Progenitor cell of endocrine pancreas (in vitro differentiated cells): Measurements from ENCODE around the gene PHF23. TPM values are rescaled to one million over a fixed set of nuclear protein-coding genes. Genes with fewer than 3 reads are reported as not detected.

Experiments
- DNase-seq: peaks from one replicate; pipeline ENCODE4 v3.0.0; 2021; ENCODE audit warnings: low spot score; ENCODE audit not compliant: unreplicated experiment
- H3K27ac Mint-ChIP-seq: 2 replicates; pipeline ENCODE4 v1.8.0; 2021; ENCODE audit warnings: mild to moderate bottlenecking, moderate library complexity, mixed read lengths
- H3K27me3 Mint-ChIP-seq: 2 replicates; pipeline ENCODE4 v1.8.0; 2021; ENCODE audit warnings: mixed read lengths
- H3K36me3 Mint-ChIP-seq: 2 replicates; pipeline ENCODE4 v1.8.0; 2022; ENCODE audit warnings: mixed read lengths; ENCODE audit not compliant: insufficient read depth
- H3K4me1 Mint-ChIP-seq: 2 replicates; pipeline ENCODE4 v1.8.0; 2021; ENCODE audit warnings: low read depth, mixed read lengths
- H3K4me3 Mint-ChIP-seq: 2 replicates; pipeline ENCODE4 v1.8.0; 2021; ENCODE audit warnings: low read depth, mild to moderate bottlenecking, moderate library complexity, mixed read lengths
- H3K9me3 Mint-ChIP-seq: 2 replicates; pipeline ENCODE4 v1.8.0; 2021; ENCODE audit warnings: low read depth, mixed read lengths
- total RNA-seq: library from RNA; stranded (reverse); gene quantifications from 2 replicates; pipeline ENCODE4 v1.2.1, GENCODE V29; 2021
- TF ChIP-seq, protein P1 (sequence below): fragments of 200-600 bp; sonication (generic); IDR thresholded peaks from one replicate; pipeline ENCODE4 v1.5.0; 2021; ENCODE audit warnings: antibody characterized with exemption, mild to moderate bottlenecking; ENCODE audit not compliant: unreplicated experiment

The PHF23 gene
- total RNA-seq, 1 donor from 2014 or later, result 73.7 TPM

DNA sequence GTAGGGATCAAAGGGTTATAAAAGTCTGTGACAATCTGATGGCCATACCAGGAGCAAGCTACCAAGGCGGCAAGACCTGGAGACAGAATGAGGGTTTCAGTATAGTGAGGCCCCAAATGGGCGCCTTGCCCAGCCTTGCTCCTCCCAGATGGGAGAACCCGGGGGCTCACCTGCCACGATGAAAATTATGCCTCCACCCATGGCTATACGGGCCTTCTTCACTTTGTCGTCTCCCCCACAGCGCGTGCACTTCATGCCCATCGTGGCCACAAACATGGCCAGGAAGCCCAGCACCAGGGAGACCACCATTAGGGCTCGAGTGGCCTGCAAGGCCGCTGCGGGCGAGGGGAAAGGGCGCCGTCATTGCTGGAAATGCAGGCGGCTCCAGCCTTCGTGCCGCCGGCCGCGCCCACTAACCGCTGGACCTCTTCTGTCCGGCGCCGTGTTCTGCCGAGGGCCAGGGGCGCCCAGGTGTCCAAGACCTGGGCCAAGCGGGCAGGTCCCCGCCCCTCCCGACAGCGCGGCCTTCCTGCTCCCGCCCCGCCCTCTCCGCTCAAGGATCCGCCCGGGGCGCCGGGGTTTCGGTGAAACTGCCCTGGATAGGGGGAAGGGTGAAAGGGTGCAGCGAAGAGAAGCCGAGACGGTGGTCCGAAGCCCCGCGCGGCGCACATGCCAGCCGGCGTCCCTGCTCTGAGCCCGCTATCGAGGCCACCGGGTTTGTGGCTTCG lies 21.6 kb upstream of the PHF23 start:
- peak; percentile 62 for DNase-seq
- H3K27ac Mint-ChIP-seq, result peak overlapping the region; percentile 97
- peak overlapping the region; percentile 99 for H3K4me3 Mint-ChIP-seq

DNA sequence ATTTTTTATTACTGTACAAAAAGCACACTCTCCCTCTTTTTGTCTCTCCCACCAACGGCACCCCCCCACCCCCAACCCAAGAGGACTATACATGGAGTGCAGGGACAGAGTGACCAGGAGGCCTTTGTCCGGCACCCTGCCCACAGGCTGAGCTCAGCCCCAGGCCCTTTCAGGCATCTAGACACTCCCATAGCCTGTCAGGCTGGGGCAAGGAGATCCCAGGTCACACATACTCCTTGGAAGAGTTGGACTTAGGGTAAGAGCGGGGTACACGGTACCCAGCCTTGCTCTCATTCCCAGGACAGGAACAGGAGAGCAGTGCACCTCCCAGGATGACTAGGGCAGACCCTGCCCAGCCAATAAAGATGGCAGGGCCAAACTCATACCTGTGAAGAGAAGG lies 20.9 kb upstream of the PHF23 start:
- no peaks in the 10 kb centered on the region for H3K27me3 Mint-ChIP-seq
- no peak for DNase-seq
- TF ChIP-seq, protein P1, sequence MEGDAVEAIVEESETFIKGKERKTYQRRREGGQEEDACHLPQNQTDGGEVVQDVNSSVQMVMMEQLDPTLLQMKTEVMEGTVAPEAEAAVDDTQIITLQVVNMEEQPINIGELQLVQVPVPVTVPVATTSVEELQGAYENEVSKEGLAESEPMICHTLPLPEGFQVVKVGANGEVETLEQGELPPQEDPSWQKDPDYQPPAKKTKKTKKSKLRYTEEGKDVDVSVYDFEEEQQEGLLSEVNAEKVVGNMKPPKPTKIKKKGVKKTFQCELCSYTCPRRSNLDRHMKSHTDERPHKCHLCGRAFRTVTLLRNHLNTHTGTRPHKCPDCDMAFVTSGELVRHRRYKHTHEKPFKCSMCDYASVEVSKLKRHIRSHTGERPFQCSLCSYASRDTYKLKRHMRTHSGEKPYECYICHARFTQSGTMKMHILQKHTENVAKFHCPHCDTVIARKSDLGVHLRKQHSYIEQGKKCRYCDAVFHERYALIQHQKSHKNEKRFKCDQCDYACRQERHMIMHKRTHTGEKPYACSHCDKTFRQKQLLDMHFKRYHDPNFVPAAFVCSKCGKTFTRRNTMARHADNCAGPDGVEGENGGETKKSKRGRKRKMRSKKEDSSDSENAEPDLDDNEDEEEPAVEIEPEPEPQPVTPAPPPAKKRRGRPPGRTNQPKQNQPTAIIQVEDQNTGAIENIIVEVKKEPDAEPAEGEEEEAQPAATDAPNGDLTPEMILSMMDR, result no peak
- H3K4me3 Mint-ChIP-seq, result peak overlapping the region; percentile 99
- H3K27ac Mint-ChIP-seq, result peak overlapping the region; percentile 85
- peaks cover 9% of the 10 kb centered on the region for H3K36me3 Mint-ChIP-seq
- no peaks in the 10 kb centered on the region for H3K9me3 Mint-ChIP-seq
- H3K4me1 Mint-ChIP-seq, result peaks cover 33% of the 10 kb centered on the region

More for the DNA sequence above, 21.6 kb upstream of the PHF23 start:
- Mint-ChIP-seq H3K9me3 (no peaks in the 10 kb centered on the region), H3K27me3 (no peaks in the 10 kb centered on the region), H3K36me3 (peaks cover 9% of the 10 kb centered on the region), H3K4me1 (peaks cover 33% of the 10 kb centered on the region)
- TF ChIP-seq, protein P1, result no peak

DNA sequence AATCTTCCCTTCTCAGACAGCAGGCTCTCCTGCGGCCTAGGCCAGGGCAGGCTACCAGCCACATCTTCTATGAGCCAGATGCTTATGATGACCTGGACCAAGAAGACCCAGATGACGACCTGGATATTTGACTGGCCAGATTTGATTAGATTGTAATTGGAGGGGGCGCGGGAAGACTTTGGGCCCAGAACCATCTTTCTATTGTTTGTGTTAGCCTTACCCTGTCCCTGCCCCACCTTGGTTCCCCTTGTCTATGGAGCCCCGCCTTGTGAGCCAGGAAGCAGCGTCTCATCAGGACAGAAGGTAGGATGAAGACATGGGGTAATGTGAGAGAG lies 20.3 kb upstream of the PHF23 start:
- Mint-ChIP-seq H3K27me3 (no peaks in the 10 kb centered on the region), H3K36me3 (peaks cover 11% of the 10 kb centered on the region), H3K4me1 (peaks cover 33% of the 10 kb centered on the region), H3K27ac (peak overlapping the region; percentile 89), H3K9me3 (no peaks in the 10 kb centered on the region), H3K4me3 (peak overlapping the region; percentile 41)
- no peak for DNase-seq
- TF ChIP-seq, protein P1, result no peak

DNA sequence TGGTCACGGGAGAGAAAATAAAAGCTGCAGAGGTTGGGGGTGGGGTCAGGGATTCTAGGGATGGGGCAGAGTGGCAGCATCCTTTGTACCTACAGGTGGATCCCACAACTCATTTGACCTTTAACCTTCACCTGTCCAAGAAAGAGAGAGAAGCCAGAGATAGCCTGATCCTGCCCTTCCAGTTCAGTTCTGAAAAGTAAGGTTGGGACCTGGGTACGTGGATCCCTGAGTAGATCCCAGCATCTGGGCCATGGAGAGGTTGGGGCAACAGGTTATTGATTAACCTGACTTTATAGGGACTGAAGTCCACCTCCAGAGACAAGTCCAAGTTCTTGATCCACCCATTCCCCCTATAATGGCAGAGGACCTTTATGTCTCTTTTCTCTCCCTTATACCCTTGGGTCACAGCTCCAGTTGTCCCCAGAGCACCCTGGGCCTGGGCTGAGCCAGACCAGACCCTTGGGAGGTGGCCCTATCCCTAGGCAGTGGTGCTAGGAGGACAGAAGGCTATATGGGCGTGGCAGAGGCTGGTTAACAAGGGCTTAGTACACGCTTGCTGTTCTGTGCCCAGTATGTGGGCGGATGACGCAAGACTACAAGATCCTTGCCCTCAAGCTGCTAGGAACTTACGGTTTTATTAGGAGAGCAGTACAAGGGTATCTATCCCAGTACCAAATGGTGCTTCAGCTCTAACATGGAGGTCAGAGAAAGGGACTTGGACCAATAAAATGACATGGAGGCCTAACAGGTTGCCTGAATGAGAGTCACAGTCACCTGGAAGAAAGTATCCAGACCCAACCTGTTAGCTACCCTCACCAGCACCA lies 19.7 kb upstream of the PHF23 start:
- Mint-ChIP-seq H3K4me3 (peak overlapping the region; percentile 41), H3K27ac (peak overlapping the region; percentile 89), H3K27me3 (no peaks in the 10 kb centered on the region), H3K4me1 (peaks cover 33% of the 10 kb centered on the region), H3K36me3 (peaks cover 11% of the 10 kb centered on the region), H3K9me3 (no peaks in the 10 kb centered on the region)
- TF ChIP-seq, protein P1, result no peak
- no peak for DNase-seq

DNA sequence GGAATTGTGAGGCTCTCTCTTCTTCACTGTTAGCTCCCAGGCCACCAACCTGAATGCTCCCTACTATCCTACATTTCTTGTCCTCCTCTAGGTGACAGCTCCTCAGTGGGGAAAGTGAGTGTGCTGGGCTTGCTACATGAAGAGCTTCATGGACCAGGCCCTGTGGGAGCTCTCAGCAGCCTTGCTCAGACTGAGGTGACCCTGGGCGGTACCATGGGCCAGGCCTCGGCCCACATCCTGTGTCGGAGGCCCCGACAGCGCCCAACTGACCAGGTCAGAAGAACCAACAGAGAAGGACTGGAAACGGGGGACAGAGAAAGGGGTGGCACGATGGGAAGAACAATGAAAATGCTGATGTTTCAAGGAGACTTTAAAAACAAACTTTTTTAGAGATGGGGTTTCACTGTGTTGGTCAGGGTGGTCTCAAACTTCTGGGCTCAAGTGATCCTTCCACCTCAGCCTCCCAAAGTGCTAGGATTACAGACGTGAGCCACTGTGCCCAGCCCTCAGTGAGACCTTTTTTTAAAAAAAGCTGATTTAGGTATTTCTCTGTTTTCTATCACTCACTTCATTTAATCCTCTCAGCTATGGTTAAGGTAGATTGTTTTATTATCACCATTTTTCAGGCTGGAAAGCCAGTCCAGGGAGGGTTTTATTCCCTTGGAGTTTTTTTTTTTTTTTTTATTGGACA lies 17.7 kb upstream of the PHF23 start:
- peaks cover 30% of the 10 kb centered on the region for H3K4me1 Mint-ChIP-seq
- H3K4me3 Mint-ChIP-seq, result no peak overlapping the region
- no peaks in the 10 kb centered on the region for H3K27me3 Mint-ChIP-seq
- TF ChIP-seq, protein P1, result no peak
- H3K9me3 Mint-ChIP-seq, result no peaks in the 10 kb centered on the region
- peak overlapping the region; percentile 78 for H3K27ac Mint-ChIP-seq
- peaks cover 13% of the 10 kb centered on the region for H3K36me3 Mint-ChIP-seq
- no peak for DNase-seq
